ENCODE results near the gene HCN2. TPM values are rescaled to one million over a fixed set of nuclear protein-coding genes. Genes with fewer than 3 reads are reported as not detected.

HCN2 gene
- total and polyA plus RNA-seq, 3 donors from 2014 or later, result 5.5 to 12.4 (median 6.6) TPM

DNA sequence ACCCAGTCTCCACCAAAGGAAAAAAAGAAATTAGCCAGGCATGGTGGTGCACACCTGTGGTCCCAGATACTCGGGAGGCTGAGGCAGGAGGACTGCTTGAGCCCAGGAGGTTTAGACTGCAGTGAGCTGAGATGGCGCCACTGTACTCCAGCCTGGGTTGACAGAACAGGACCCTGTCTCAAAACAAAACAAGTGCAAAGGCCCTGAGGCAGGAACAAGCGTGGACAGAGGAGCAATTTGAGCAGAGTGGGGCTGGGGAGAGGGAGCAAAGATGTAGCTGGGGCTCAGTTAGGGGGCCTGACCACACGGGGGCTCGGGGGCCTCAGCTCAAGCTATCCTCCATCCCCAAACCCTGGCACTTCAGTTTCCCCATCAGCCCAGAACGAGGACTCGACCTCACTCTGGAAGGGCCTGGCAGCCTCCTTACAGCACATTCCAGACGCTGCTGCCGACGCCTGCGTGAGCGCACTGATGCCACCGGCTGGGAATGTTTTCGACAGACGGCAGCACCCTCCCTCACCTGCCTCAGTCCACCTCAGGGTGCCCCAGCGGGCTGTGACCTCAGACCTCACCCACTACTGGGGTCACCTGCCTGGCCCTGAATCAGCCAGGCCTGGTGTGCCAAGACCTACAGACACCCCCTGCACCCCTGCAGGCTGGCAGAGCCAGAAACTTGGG is 45.4 kb downstream of the HCN2 start:
- no peak for DNase-seq
- intact Hi-C loops (cut with DNase I; ENCODE audit: low total_unique reads), result no loop called here
- H3K9me3 ChIP-seq, result no peaks in the 10 kb centered on the region
- H3K36me3 ChIP-seq (ENCODE audit: low read depth, missing control alignments), result no peaks in the 10 kb centered on the region
- peaks cover 24% of the 10 kb centered on the region for H3K4me1 ChIP-seq
- no peak overlapping the region for H3K4me3 ChIP-seq
- H3K27me3 ChIP-seq, result no peaks in the 10 kb centered on the region
- 90 to 95% methylated on average over 14 to 16 of the region's 16 CpGs for WGBS, 2 donors
- TF ChIP-seq, protein P1, sequence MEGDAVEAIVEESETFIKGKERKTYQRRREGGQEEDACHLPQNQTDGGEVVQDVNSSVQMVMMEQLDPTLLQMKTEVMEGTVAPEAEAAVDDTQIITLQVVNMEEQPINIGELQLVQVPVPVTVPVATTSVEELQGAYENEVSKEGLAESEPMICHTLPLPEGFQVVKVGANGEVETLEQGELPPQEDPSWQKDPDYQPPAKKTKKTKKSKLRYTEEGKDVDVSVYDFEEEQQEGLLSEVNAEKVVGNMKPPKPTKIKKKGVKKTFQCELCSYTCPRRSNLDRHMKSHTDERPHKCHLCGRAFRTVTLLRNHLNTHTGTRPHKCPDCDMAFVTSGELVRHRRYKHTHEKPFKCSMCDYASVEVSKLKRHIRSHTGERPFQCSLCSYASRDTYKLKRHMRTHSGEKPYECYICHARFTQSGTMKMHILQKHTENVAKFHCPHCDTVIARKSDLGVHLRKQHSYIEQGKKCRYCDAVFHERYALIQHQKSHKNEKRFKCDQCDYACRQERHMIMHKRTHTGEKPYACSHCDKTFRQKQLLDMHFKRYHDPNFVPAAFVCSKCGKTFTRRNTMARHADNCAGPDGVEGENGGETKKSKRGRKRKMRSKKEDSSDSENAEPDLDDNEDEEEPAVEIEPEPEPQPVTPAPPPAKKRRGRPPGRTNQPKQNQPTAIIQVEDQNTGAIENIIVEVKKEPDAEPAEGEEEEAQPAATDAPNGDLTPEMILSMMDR (IDR thresholded peaks at IDR 0.05), result no peak
- no peak for TF ChIP-seq POLR2A (IDR thresholded peaks at IDR 0.05)
- H3K27ac ChIP-seq, result no peak overlapping the region

DNA sequence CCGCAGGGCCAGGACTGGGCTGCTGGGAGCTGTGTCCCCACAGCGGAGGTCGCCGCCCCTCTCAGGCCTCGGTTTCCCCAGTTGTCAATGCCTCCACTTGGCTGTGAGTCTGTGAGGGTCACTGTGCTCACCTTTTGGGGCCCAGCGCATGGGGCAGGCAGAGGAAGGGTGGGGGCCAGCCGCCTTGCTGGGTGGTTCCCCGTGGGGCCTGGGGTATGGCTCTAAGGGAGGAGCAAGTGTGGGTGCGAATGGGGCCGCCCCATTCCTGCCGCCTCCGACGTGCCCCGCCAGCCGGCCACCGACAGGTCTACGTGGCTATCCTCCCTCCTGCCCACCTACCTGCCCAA is 49.2 kb downstream of the HCN2 start:
- Histone ChIP-seq H3K27me3 (no peaks in the 10 kb centered on the region), H3K4me3 (peak overlapping the region; percentile 39 to 53), H3K36me3 (ENCODE audit: low read depth, missing control alignments) (no peaks in the 10 kb centered on the region), H3K9me3 (no peaks in the 10 kb centered on the region), H3K27ac (no peak overlapping the region), H3K4me1 (peaks cover 21% of the 10 kb centered on the region)
- DNase-seq, result no peak
- TF ChIP-seq, protein P1 (IDR thresholded peaks at IDR 0.05), result no peak
- no peak for TF ChIP-seq POLR2A (IDR thresholded peaks at IDR 0.05)
- 32 to 52% methylated on average over 3 to 17 of the region's 17 CpGs for WGBS, 2 donors
- intact Hi-C loops (cut with DNase I; ENCODE audit: low total_unique reads), result no loop called here

DNA sequence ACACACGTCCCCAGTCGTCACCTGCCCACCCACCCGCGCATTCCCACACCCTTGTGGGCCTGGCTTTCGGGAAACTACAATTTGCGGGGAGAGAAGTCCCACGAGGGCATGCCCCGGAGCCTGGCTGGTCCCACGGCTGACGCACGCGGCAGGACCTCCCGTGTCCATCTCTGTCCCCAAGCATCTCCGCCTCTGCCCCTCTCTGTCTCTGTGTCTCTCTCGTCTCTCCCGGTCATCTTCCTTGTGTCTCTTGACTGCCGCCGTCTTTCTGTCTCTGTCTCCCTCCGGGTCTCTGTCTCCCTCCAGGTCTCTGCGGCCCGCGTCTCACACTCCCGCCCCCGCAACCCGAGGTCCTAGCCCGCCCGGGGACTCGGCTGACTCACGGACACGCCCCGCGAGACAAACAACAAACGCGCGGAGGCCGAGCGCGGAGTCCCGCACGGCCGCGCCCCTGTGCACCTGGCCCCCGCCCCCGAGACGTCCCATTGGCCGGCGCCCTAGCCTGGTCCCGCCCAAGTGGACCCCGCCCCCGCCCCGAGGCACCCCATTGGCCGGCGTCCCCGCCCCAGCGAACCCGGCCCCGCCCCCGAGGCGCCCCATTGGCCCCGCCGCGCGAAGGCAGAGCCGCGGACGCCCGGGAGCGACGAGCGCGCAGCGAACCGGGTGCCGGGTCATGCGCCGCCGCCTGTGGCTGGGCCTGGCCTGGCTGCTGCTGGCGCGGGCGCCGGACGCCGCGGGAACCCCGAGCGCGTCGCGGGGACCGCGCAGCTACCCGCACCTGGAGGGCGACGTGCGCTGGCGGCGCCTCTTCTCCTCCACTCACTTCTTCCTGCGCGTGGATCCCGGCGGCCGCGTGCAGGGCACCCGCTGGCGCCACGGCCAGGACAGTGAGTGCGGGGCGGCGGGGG is 49.8 kb downstream of the HCN2 start, which contains the start of gene FGF22:
TSS of gene FGF22 (plus strand) at position 627 of the 908 bp plus-strand sequence. CDS start at position 674, 47 bp downstream.
- no peaks in the 10 kb centered on the region for H3K27me3 ChIP-seq
- peaks cover 15% of the 10 kb centered on the region for H3K4me1 ChIP-seq
- 3 to 7% methylated on average over 23 to 56 of the region's 109 CpGs for WGBS, 2 donors
- H3K4me3 ChIP-seq, result peak within 1 kb of the TSS; percentile 41 to 53
- no peaks in the 10 kb centered on the region for H3K36me3 ChIP-seq (ENCODE audit: low read depth, missing control alignments)
- no peak for TF ChIP-seq POLR2A (IDR thresholded peaks at IDR 0.05)
- TF ChIP-seq, protein P1 (IDR thresholded peaks at IDR 0.05), result no peak
- intact Hi-C loops (cut with DNase I; ENCODE audit: low total_unique reads), result no loop called here
- DNase-seq, result peak; percentile 96
- H3K9me3 ChIP-seq, result no peaks in the 10 kb centered on the region
- H3K27ac ChIP-seq, result no peak within 1 kb of the TSS

DNA sequence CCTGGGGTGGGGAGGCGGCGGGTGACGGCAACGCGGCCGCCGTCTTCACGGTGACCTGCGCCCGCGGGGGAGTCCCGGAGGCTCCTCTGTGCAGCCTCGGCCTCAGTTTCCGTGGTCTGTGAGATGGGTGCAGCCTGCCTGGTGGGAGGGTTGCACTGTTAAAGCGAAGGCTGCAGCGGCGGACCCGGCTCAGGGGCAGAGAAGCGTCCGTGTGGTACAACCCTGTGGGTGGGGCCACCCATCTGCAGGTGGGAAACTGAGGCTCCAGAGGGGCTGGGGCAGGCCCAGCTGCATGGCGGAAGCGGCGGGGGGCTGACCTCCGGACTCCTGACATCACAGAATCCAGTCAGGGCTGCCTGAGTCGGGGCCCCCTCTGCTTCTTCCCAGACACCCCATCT is 50.5 kb downstream of the HCN2 start:
- Histone ChIP-seq H3K4me3 (peak overlapping the region; percentile 41 to 47), H3K4me1 (peaks cover 15% of the 10 kb centered on the region), H3K27ac (no peak overlapping the region), H3K27me3 (no peaks in the 10 kb centered on the region), H3K36me3 (ENCODE audit: low read depth, missing control alignments) (no peaks in the 10 kb centered on the region), H3K9me3 (no peaks in the 10 kb centered on the region)
- TF ChIP-seq, protein P1 (IDR thresholded peaks at IDR 0.05), result no peak
- TF ChIP-seq POLR2A (IDR thresholded peaks at IDR 0.05), result no peak
- intact Hi-C loops (cut with DNase I; ENCODE audit: low total_unique reads), result no loop called here
- 60% methylated on average over 17 of the region's 25 CpGs; no CpG with 5 or more reads in 1 of the 2 donors for WGBS, 2 donors
- no peak for DNase-seq
